Cortex of kidney (tissue), 1 donor: ENCODE results near the gene ZNF407.
"Not testable (repeated sequence)": the region's sequence is repeated elsewhere in the genome, so short reads cannot be mapped to it uniquely, and the experiment has no call there.

Source experiments
- DNase-seq: peaks from one replicate; lab custom pipeline; 2025; lab: John Stamatoyannopoulos, UW

Gene ZNF407

DNA sequence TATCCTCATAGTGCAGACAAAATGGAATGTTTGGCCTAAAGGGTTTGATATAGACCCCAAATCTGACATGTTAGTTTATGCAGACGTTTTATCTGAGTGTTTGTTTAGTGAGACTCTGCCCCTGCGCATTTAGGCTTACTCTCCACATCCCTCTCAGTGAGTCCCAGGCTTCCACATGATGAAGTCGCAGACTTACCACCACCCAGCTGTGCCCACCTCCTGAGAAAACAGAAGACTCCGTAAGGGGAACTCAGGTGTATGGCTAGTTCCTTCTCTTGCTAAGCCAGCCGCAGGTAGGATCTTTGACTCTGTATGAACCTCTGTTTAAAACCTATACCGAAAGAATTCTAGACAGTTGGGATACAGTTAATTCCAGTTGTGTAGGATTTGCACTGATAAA, 338.7 kb downstream of the ZNF407 start:
- DNase-seq, result no peak

GRCh38 chr18:74937291-74937690, 339.6 kb downstream of the ZNF407 start:
- no peak for DNase-seq

GRCh38 chr18:74940856-74941255, 343.2 kb downstream of the ZNF407 start:
- no peak for DNase-seq

DNA sequence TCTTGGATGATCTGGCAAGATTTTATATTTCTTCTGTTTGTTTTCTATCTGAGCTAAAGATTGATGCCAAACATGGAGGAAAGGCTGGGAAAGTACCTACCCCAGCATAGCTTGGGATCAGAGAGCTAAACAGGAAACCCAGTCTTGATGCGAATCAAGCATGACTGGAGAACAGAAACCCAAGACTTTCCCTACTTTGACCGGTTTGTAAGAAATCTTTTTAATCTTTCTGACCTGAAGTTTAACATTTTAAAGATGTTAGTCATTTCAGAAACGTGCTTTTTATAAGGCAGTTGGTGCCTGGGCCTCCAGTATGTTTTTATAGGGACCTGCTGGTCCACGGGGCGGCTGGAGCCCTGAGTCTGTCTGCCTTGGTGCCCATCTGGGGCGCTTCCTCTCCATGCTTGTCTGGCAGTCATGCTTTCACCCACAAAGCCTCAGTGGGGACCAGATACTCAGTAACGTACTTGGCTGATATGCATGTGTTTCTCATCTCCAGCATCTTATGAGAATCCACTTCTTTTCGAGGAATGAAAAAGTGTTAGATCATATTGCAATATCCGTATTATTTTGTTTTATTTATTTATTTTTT, 344.7 kb downstream of the ZNF407 start:
- DNase-seq, result no peak

- DNase-seq, result no peak
Measured at GRCh38 chr18:74944676-74945075, 347.0 kb downstream of the ZNF407 start.

GRCh38 chr18:74945774-74946545, 348.3 kb downstream of the ZNF407 start:
- DNase-seq, result no peak

DNA sequence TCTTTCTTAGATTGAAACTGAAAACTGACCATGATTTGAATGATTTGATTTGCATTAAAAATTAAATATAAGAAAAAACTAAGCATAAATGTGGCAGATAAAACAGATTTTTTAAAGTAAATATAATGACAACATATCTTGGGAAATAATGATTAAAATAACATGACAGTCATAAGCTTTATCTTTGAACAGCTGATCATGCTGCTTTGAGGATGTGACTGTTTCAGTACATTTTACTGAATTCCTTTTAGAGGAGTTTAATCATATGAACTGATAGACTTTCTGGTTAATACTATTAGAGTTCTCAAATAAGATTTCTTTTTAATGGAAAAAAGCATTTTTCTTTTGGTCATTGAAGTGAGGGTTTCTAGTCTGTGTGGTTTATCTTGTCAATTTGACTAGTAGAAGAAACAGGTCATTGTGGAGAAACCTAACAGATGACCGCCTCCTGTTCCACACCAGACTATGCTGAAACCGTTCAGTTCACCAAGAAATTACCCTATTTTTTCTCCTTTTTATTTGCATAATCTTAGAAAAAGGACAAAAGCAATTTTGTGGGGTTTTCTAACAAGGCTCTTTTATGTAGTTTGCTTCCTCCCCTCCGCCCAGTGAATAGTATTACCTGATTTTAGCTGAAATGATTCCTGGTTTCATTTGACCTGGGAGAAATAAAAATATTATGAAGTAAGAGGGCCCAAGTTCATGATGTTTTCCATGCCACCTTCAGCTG, 349.1 kb downstream of the ZNF407 start:
- DNase-seq, result no peak

DNA sequence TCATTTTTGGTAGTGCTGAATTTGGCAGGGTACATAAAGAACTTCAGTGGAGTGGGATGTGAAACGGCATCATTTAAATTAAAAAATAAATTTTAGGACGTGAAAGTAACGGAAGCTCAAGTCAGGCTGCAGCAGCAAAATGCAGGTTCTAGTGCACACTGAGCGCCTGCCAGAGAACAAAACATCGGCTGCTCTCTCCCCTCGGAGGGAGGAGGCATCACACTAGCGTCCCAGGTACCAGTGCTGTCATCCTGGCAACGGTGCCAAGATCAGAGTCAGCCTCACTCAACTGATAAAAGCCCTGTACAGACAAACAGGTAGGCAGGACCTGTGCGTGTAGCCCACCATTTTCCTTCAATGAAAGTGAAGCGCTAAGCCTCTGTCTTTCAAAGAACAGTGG, 349.7 kb downstream of the ZNF407 start:
- no peak for DNase-seq

DNA sequence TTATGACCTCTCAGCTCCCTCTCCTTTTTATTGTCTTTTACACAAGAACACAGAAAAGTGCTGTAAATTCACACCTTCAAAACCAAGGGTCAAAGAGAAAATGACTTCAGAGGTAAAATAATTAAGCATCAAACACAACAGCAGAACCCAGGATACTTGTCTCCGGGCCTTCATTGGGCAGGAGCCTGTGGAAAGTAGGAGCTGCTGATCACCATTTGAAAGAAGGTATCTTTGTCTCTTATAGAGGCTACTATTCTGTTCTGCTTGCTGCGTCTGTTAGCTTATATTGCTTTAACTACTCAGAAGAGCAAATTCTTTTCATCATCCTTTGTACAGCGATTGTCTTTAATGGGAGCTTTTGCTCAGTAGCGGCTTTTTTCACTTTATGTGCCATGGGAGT, 350.2 kb downstream of the ZNF407 start:
- no peak for DNase-seq

GRCh38 chr18:74949611-74950010, 351.9 kb downstream of the ZNF407 start:
- DNase-seq, result no peak

- DNase-seq, result no peak
Measured at GRCh38 chr18:74950479-74950878, 352.8 kb downstream of the ZNF407 start.

DNA sequence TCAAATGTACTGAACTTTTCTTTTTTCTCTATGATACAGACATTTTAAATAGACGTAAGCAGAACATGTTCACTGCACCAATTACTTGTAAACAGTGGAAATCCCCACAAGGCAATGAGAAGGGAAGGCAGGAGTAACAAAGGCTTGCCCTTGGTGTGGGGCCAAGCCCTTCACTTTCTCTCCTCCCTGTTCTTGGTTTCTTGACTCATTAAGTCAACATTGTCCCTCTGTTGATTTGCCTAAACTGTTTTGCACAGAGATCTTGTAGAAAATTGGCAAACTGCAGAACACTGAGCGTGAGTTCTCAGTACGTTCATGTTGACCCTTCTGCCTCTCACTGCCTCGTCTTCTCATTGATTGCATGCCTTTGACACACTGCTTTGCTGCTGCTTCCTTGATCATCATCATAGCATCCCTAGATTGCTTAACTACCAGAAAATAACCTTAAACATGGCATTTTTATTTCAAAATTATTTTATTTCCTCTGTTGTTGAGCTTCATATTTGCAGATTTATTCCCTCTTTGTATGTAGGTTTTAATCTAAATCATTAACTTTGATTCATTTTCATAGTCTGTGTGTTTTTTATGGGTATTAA, 353.6 kb downstream of the ZNF407 start:
- DNase-seq, result no peak

- no peak for DNase-seq
Measured at GRCh38 chr18:74957588-74958224, 360.0 kb downstream of the ZNF407 start.

DNA sequence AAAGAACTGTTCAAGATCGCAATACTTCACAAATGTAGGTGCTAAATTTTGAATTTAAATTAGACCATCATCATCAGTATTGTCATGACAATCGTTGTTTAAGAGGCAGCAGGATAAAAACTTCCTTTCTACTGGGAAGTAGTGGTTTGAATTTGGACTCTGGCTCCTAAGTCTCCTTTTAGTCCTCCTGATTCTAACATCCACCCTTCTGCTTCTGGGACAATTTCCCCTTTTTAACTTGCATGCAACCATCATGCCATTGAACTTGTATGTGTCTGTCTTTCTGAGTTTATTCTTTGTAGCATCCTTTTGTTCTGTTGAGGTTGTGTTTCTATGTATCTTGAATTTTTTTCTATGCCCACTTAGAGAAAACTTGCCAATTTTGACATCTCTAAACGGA, 361.5 kb downstream of the ZNF407 start:
- no peak for DNase-seq

DNA sequence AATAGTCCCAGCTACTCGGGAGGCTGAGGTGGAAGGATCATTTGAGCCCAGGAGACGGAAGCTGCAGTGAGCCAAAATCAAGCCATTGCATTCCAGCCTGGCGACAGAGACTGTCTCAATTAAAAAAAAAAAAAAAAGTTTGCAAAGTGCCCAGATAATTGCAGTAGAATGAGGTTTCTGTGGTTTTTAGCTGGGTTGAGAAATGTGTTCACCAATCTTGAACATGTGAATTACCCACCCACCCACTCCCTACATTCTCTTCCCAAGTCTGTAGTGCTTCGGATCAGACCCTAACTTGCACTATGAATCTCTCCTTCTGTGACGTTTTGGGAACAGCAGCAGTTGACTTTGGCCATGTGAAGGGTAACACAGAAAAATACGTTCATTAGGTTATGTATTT, 363.9 kb downstream of the ZNF407 start:
- no peak for DNase-seq

GRCh38 chr18:74963820-74964446, 366.3 kb downstream of the ZNF407 start:
- no peak for DNase-seq

- DNase-seq, result no peak
Measured at GRCh38 chr18:74965682-74966081, 368.0 kb downstream of the ZNF407 start.

GRCh38 chr18:74967438-74967837, 369.8 kb downstream of the ZNF407 start:
- DNase-seq, result no peak

DNA sequence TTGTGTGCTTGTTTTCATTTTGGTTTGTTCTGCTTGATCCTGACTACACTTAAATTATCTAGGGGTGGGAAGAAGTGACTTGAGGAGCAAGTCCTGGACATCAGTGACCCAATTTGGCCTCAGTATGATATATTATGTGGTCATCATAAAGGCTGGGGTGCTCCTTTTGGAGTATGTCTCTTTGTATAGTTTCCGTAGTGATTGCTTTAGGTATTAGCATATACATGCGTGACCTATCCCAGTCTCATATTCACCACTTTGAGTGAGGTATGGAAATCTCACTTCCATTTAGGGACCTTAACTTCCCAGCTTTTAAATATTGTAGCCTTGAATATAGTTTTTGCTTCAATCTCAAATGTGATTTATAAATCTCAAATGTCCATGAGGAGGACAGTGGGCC, 370.3 kb downstream of the ZNF407 start:
- no peak for DNase-seq

- not testable (repeated sequence) for DNase-seq
Measured at GRCh38 chr18:74971358-74971757, 373.7 kb downstream of the ZNF407 start.

GRCh38 chr18:74971776-74972175, 374.1 kb downstream of the ZNF407 start:
- DNase-seq, result not testable (repeated sequence)

DNA sequence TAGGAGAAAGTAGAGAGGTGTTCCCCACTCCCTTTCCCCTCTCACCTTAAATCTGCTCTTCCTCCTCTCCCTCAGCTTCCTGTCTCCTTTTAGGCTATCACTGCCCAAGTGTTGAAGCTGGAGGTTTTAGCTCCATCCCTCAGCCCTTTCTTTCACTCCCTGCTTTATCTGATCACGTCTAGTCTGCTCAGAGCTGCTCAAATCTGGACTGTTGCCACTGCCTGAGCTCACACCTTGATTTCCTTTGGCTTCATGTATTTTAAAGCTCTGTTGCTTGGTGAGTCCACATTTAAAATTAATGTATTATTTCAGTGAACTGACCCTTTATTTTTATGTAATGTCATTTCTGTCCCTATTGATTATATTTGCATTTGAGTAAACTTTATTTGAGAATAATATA, 374.7 kb downstream of the ZNF407 start:
- no peak for DNase-seq
